ENCODE measurements around the gene RUNX1. TPM values are rescaled to one million over a fixed set of nuclear protein-coding genes. Genes with fewer than 3 reads are reported as not detected.

The RUNX1 gene
- total and polyA plus RNA-seq, 2 of the 13 experiments (the other 11 are each of a cell fraction or from before 2014, with no cell fraction given), result 5.4 to 6.4 TPM

GRCh38 chr21:34817821-34818661 is 231.1 kb downstream of the RUNX1 start (continued):
- TF ChIP-seq IKZF5 (CRISPR knock-in tag; IDR thresholded peaks at IDR 0.05), result peak; percentile 80
- peak; percentile 88 for TF ChIP-seq PAXIP1 (CRISPR knock-in tag; conservative IDR thresholded peaks at IDR 0.05)
- TF ChIP-seq ZBTB4 (CRISPR knock-in tag; IDR thresholded peaks at IDR 0.05; ENCODE audit: borderline replicate concordance), result 0 out of 2 replicates have a peak, but pooled peaks have one; percentile 54
- TF ChIP-seq KLF11 (CRISPR knock-in tag; IDR thresholded peaks at IDR 0.05), result no peak
- TF ChIP-seq BORCS8-MEF2B (CRISPR knock-in tag; IDR thresholded peaks at IDR 0.05), result 0 out of 2 replicates have a peak, but pooled peaks have one; percentile 19
- no peak for TF ChIP-seq ZNF678 (CRISPR knock-in tag; IDR thresholded peaks at IDR 0.05)
- TF ChIP-seq MAZ (IDR thresholded peaks at IDR 0.05; ENCODE audit: borderline replicate concordance, low read depth, low read length), result peak; percentile 67; the same call in 1 of the 2 replicates
- 0 out of 2 replicates have a peak, but pooled peaks have one; percentile 53 for TF ChIP-seq MAZ (CRISPR knock-in tag; IDR thresholded peaks at IDR 0.05; ENCODE audit: low read depth)
- TF ChIP-seq SALL1 (CRISPR knock-in tag; IDR thresholded peaks at IDR 0.05), result peak; percentile 89
- TF ChIP-seq ZNF280D (CRISPR knock-in tag; IDR thresholded peaks at IDR 0.05), result peak; percentile 18; the same call in 1 of the 2 replicates
- TF ChIP-seq NCOR1 (IDR thresholded peaks at IDR 0.05; ENCODE audit: borderline replicate concordance, low read length), result peak; percentile 74; the same call in 1 of the 2 replicates
- TF ChIP-seq POLR2AphosphoS5 (IDR thresholded peaks at IDR 0.05; ENCODE audit: low read depth, low read length), result peak; percentile 61
- no peak for TF ChIP-seq ZNF253 (CRISPR knock-in tag; IDR thresholded peaks at IDR 0.05; ENCODE audit: borderline replicate concordance)
- TF ChIP-seq ESRRA (CRISPR knock-in tag; IDR thresholded peaks at IDR 0.05; ENCODE audit: low read depth), result 0 out of 2 replicates have a peak, but pooled peaks have one; percentile 40
- TF ChIP-seq RXRA (CRISPR knock-in tag; IDR thresholded peaks at IDR 0.05), result peak; percentile 49
- peak; percentile 57; the same call in 1 of the 2 replicates for TF ChIP-seq HOXA3 (CRISPR knock-in tag; IDR thresholded peaks at IDR 0.05)

Data from HepG2 (cell line).